Body of pancreas (tissue), 4 donors: ENCODE results near the gene RUNX2. TPM values are rescaled to one million over a fixed set of nuclear protein-coding genes. Genes with fewer than 3 reads are reported as not detected.

Experiments
- ATAC-seq: fragments of 150-250 bp; one replicate; pipeline ENCODE4 v1.9.1; 2016
- DNase-seq, 4 donors: peaks; one replicate each; pipeline ENCODE4 v3.0.0-alpha.2; 2019
- H3K27ac ChIP-seq, 4 donors: fragments of 200-600 bp; sonication (generic); 1 replicate in 3 of 4; 2 replicates in 1 of 4; pipeline versions ENCODE4 v1.5.1 to v1.6.1; 2016 to 2019; ENCODE audit warnings: mild to moderate bottlenecking in 1 of 4, mixed read lengths in 1 of 4, moderate library complexity in 1 of 4
- H3K27me3 ChIP-seq, 2 donors: fragments of 200-600 bp; sonication (generic); one replicate each; pipeline ENCODE4 v1.6.0; 2016; ENCODE audit warnings: mild to moderate bottlenecking in 1 of 2
- H3K36me3 ChIP-seq, 2 donors: fragments of 200-600 bp; sonication (generic); replicated peaks in 1 of 2; 2 replicates each; pipeline ENCODE4 v1.5.1; 2016; ENCODE audit warnings: low read depth in 2 of 2; ENCODE audit not compliant: insufficient read depth in 1 of 2
- H3K4me1 ChIP-seq: fragments of 200-600 bp; sonication (generic); one replicate; pipeline ENCODE4 v1.6.0; 2016
- H3K4me3 ChIP-seq, 2 donors: fragments of 200-600 bp; sonication (generic); 1 replicate in 1 of 2; 2 replicates in 1 of 2; pipeline ENCODE4 v1.5.1; 2016 to 2019
- H3K9me3 ChIP-seq, 3 donors: fragments of 200-600 bp; sonication (generic); 1 replicate in 2 of 3; 2 replicates in 1 of 3; pipeline ENCODE4 v1.5.1; 2016
- POLR2A ChIP-seq, 3 donors: fragments of 450-650 bp; IDR thresholded peaks; one replicate each; pipeline ENCODE4 v1.6.1; 2016; ENCODE audit warnings: antibody characterized with exemption in 3 of 3, mild to moderate bottlenecking in 2 of 3
- WGBS, 2 donors: methylation state at CpG; one replicate each; pipeline ENCODE4 v1.1.5; 2017; 5-methylcytosine and 5-hydroxymethylcytosine counted together
- intact Hi-C: fragments of 100-400 bp; cut with DNase I; formaldehyde crosslinking; loops from one replicate; pipeline ENCODE4 v1.15.1; 2023
- total RNA-seq, 2 donors: library from RNA; depleted of rRNA; stranded (reverse); fragments of >200 nt; gene quantifications; one replicate each; pipeline ENCODE4 v1.1.0, GENCODE V29; 2016
- TF ChIP-seq, protein P1 (sequence below), 7 experiments: fragments of 450-650 bp in 4 of 7; fragments of 200-600 bp in 3 of 7; sonication (generic) in 3 of 7; IDR thresholded peaks; one replicate each; pipeline ENCODE4 v1.5.1; 2016 to 2019; ENCODE audit warnings: antibody characterized with exemption in 7 of 7

RUNX2 gene
- total RNA-seq, 2 donors from 2014 or later, result 0.33 to 1.0 TPM

- 65 to 74% methylated on average over 7 of the region's 7 CpGs for WGBS, 2 donors
Observed at GRCh38 chr6:45590696-45591184, 262.6 kb downstream of the RUNX2 start.

DNA sequence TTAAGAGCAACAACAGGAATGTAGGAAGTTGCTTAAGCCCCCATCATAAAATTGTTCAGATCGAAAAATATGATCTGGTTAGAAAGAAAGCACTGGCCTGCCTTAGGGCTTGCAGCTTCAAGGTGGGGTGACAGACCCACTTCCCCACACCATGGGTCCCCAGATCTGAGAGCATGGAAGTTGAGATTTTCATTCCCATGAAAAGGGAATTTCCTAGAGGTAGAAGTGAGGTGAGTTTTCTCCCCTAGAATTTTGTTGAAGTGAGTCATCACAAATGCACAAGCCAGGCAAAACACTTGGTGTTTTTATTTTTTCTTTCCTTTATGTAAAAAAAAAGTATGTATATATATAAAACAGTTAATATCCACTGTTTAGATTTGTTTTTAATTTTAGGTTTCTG, 263.2 kb downstream of the RUNX2 start:
- TF ChIP-seq POLR2A (IDR thresholded peaks at IDR 0.05), result no peak
- TF ChIP-seq, protein P1, sequence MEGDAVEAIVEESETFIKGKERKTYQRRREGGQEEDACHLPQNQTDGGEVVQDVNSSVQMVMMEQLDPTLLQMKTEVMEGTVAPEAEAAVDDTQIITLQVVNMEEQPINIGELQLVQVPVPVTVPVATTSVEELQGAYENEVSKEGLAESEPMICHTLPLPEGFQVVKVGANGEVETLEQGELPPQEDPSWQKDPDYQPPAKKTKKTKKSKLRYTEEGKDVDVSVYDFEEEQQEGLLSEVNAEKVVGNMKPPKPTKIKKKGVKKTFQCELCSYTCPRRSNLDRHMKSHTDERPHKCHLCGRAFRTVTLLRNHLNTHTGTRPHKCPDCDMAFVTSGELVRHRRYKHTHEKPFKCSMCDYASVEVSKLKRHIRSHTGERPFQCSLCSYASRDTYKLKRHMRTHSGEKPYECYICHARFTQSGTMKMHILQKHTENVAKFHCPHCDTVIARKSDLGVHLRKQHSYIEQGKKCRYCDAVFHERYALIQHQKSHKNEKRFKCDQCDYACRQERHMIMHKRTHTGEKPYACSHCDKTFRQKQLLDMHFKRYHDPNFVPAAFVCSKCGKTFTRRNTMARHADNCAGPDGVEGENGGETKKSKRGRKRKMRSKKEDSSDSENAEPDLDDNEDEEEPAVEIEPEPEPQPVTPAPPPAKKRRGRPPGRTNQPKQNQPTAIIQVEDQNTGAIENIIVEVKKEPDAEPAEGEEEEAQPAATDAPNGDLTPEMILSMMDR (IDR thresholded peaks at IDR 0.05), result no peak
- WGBS, 2 donors, result 70 to 76% methylated on average over 1 of the region's 1 CpG
- Histone ChIP-seq H3K4me1 (peaks cover 17% of the 10 kb centered on the region), H3K36me3 (no peaks in the 10 kb centered on the region), H3K9me3 (no peaks in the 10 kb centered on the region), H3K27ac (peak overlapping the region in 2 of 4 donors; percentile 42 to 51), H3K4me3 (no peak overlapping the region), H3K27me3 (no peaks in the 10 kb centered on the region)
- no peak for DNase-seq
- no peak for ATAC-seq
- intact Hi-C loops, result no loop called here

More at GRCh38 chr6:45590696-45591184, 262.6 kb downstream of the RUNX2 start:
- H3K9me3 ChIP-seq, result no peaks in the 10 kb centered on the region
- peak overlapping the region in 2 of 4 donors; percentile 42 to 51 for H3K27ac ChIP-seq
- TF ChIP-seq, protein P1 (IDR thresholded peaks at IDR 0.05), result no peak
- no peak for TF ChIP-seq POLR2A (IDR thresholded peaks at IDR 0.05)
- ATAC-seq (no peak), DNase-seq (no peak)
- no peaks in the 10 kb centered on the region for H3K27me3 ChIP-seq
- peaks cover 17% of the 10 kb centered on the region for H3K4me1 ChIP-seq
- no peak overlapping the region for H3K4me3 ChIP-seq
- intact Hi-C loops, result no loop called here
- no peaks in the 10 kb centered on the region for H3K36me3 ChIP-seq

DNA sequence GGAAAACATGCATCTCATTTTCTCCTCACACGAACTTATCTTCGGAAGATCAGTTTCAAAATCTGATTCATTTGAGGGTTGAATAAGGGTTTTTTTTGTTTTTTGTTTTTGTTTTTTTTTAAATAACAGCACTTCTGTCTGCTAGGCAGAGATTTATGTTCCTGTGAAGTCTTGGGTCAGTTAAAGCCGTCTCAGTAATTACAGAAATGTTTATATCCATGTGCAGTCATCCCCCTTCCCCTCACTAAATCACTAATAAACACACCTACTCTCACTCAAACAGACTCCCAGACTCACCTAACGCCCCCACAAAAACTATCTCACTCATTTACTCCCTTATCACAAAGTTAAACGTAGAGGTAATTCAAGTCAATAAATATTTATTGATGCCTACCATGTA, 263.8 kb downstream of the RUNX2 start:
- Histone ChIP-seq H3K4me3 (no peak overlapping the region), H3K9me3 (no peaks in the 10 kb centered on the region), H3K27ac (no peak overlapping the region), H3K36me3 (no peaks in the 10 kb centered on the region), H3K27me3 (no peaks in the 10 kb centered on the region), H3K4me1 (peaks cover 17% of the 10 kb centered on the region)
- 57 to 59% methylated on average over 5 of the region's 5 CpGs for WGBS, 2 donors
- intact Hi-C loops, result no loop called here
- ATAC-seq (no peak), DNase-seq (no peak)
- no peak for TF ChIP-seq POLR2A (IDR thresholded peaks at IDR 0.05)
- TF ChIP-seq, protein P1 (IDR thresholded peaks at IDR 0.05), result no peak

DNA sequence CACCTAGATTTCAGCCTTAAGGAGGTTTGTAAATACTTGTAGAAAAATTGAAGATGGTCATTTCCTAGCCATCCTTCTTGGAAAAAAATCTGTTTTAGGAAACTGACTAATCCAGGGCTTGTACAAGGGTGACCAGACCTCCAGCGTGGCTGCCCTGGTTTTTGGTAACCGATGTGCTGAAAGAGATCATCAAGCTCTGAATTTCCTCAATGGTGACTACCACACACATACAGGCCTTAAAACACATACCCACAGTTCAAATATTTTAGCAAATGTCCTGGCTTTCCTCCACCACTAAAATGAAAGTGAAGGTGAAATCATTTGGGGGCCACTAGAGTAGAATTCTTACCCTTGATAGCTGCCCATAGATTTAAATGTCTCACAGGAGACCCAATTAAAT, 264.9 kb downstream of the RUNX2 start:
- intact Hi-C loops, result no loop called here
- DNase-seq, result no peak
- Histone ChIP-seq H3K36me3 (no peaks in the 10 kb centered on the region), H3K4me3 (no peak overlapping the region), H3K9me3 (no peaks in the 10 kb centered on the region), H3K27ac (no peak overlapping the region), H3K27me3 (no peaks in the 10 kb centered on the region), H3K4me1 (peaks cover 17% of the 10 kb centered on the region)
- ATAC-seq, result no peak
- TF ChIP-seq, protein P1 (IDR thresholded peaks at IDR 0.05), result no peak
- TF ChIP-seq POLR2A (IDR thresholded peaks at IDR 0.05), result no peak
- 84 to 85% methylated on average over 2 of the region's 2 CpGs for WGBS, 2 donors
